NB4 (cell line): ENCODE results near the gene VAV2.

Experiments used
- CTCF ChIP-seq: IDR thresholded peaks from one replicate; pipeline ENCODE4 v1.5.1; 2012; ENCODE audit warnings: low read depth, low read length
- POLR2A ChIP-seq: IDR thresholded peaks from 2 replicates; pipeline ENCODE4 v1.6.1; 2011; ENCODE audit warnings: mild to moderate bottlenecking; ENCODE audit not compliant: insufficient read length; ENCODE audit errors: extremely low read depth

GRCh38 chr9:133961226-133962165 lies 30.6 kb downstream of the VAV2 start:
- TF ChIP-seq CTCF = no peak
- no peak for TF ChIP-seq POLR2A
